GM21619 (cell line): ENCODE data around the gene KANK4.

Source experiments
- ATAC-seq: cut with Tn5 transposase; IDR thresholded peaks from one replicate; pipeline ENCODE4 v1.9.1; 2021; ENCODE audit not compliant: unreplicated experiment

KANK4 gene

DNA sequence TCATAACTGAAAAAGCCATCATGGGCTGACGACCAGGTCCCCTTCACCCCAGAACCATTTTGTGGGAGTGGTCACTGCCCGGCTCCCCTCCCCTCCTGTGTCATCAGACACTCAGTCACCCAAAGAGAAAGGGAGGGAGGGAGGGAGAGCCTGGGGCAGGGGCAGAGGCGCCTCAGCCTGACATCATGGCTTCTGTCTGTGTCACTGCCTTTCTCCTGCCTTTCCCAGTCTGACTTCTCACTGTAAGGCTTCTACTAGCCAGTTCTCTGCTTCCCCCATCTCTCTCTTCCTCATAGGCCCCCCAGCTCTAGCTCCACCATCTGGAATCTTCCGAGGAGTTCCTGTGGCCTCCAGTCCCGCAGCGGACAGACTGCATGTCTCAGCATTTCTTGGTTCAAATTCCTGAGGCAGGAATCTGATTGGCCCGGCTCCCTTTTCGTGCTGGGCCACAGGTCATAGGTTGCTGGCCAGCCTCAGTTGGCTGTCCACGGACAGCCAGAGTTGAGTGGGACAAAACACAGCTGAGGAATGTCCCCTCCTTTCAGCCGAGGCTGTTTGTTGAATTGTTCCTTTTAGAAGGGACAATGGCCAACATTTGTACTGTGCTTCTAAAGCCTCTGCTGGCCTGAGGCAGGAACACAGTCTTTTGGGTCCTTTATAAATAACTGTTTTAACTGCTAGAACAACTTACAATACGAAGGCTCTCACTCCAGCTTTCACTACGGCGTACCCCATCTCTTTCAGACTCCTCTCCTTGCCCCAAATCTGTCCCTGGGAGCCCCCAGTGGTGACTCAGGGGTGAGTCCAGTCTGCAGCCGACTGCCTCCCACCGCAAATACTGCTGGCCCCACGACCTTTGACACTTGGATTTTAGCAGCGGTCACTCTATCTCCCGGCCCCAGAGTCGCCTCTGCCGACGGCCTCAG is 18.7 kb upstream of the KANK4 start:
- no peak for ATAC-seq

DNA sequence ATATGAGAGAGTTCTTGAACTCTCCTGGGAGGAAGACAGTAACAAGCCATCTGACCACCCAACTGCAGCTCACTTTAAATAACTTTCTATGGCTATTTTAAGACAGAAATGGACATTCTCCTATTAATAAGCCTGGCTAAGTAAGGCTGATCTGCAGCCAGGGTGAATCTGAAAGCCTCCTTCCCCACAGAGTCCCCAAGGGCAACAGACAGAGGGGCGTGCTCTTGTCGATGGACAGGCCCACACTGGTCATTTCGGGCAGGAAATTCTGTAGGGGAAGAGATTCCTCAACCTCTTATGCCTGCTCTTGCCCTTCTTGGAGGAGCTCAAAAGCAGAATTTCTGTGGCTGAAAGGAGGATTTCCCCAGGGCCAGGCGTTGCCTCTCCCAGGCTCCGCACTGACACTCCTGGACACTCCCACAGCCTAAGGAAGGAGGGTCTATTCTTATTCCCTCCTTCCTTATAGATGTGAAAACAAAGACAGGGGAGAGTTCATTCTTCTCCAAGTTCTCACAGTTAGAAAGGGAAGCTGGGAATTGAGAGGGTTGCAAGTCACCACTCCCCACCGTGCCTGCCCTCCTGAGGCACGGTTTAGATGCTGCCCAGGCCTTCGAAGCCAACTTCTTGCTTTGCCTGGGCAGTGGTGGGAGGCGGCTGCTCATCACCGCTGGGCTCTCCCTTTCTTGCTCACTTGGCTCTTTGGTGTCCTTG is 17.9 kb upstream of the KANK4 start:
- ATAC-seq = no peak

DNA sequence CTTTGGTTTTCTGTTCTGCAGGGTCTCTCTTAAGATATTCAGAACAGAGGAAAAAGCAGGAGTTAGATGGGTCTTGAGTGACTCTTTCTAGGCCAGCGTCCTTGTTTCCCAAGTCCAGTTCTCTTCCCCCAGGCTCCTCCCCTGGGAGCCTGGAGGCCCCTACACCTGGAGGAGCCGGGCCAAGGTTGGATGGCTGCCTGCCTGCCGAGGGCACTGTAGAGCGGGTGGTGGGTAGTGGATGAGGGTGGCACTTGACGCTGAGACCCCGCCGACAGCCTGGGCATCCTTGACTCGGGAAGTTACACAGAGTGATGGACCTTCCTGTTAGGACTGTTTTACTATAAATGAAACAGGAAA is 17.4 kb upstream of the KANK4 start:
- ATAC-seq = no peak

DNA sequence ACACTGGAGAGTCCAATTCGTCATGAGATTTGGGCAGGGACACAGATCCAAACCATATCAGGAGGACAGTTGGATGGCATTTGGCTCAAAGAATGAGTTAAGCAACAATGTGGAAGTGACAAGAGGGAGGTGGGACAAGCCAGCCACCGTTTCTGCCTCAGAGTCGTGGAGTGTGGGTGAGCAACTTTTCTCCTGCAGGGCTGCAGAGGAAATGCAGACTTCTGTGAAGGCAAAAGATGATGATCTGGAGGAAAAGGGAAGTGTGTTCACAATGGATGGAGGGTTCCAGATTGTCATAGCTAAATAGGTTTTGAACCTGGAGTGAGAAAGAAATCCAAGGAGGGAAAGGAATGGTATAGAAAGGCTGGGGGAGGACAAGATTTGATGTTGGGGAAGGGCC is 16.4 kb upstream of the KANK4 start:
- ATAC-seq = no peak

DNA sequence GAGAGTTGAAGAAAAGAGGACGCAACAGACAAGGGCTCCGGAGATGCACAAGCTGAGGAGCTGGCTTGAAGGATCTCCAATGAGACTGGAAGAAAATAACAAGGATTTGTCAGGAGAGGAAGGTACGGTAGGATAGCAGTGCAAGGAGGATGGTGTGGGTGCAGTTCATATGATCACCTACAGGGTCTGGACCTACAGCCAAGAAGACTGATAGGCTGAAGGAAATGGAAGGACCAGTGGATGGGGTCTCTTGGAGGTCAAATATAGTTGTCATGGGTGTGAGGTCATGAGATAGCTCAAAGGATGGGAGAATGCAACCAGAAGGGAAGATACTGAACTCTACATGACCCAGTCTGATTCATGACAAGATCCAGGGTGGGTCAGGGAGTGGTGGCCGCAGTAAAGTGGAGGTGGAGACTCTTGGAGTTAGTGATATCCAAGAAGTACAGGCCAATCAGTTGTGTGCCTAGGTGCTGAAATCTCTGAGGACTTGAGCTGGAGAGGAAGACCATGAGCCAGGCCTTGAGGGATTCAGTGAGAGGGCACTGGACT is 15.3 kb upstream of the KANK4 start:
- no peak for ATAC-seq

DNA sequence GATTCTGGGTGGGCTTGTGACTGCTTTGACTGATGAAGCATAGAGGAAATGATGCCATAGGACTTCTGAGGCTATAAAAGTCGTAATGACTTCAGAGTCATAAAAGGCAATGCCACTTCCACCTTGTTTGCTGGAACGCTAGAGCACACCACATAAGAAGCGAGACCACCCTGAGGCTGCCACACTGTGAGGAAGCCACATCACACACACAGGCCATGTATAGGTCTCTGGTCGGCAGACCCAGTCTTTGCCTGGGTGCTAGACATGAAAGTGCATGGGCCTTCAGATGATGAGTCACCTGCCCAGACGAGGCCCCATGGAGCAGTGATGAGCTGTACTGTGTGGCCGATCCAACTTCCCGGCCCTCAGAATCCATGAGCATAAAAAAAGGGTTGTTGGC is 14.2 kb upstream of the KANK4 start:
- ATAC-seq = no peak

DNA sequence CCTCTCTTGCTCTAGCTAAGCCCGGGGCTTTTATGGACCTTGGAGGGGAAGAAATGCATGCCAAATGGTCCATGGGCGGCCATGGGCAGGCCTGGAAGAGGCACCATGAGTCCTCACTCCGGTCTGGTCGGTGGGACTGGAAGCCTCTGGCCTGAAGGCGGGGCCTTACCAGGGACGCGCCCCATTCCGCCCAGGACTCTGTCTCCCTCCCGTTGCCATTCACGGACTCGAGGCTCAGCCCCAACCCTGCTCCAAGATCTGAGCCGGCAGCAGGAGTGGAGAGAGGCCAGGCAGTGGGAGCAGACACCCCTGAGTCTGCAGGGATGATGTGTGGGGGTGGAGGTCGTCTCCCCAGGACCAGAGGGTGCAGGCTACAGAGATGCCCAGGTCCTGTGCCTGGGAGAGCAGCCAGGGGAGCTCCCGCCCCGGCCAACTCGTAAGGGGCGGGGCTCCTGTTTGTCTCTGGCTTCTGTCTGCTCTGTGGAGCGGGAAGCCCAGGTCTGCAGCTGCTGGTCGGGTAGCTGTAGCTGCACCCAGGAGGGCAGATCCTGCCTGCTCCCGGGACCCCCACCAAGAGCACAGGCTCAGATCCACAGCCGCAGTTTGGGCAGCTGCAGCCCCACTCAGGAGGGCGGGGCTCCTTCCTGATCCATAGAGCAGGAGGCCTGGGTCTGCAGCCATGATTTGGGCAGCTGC is 8.3 kb upstream of the KANK4 start:
- ATAC-seq = no peak

DNA sequence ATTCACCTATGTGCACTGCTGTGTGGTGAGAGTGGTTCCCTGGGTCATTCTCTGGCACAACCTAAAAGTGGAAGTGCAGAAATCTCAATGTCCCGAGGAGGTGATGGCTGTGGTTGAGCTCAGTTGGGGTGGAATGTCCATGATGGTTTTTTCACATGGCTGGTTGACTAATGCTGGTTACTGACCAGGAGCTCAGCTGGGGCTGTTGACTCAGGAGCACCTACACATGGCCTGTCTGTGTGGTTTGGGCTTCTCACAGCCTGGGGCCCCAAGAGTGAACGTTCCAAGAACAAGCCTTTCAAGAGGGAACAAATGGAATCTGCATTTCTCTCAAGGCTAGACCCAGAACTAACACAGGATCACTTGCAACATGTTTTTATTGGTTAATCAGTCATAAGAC is 6.4 kb upstream of the KANK4 start:
- ATAC-seq = no peak

DNA sequence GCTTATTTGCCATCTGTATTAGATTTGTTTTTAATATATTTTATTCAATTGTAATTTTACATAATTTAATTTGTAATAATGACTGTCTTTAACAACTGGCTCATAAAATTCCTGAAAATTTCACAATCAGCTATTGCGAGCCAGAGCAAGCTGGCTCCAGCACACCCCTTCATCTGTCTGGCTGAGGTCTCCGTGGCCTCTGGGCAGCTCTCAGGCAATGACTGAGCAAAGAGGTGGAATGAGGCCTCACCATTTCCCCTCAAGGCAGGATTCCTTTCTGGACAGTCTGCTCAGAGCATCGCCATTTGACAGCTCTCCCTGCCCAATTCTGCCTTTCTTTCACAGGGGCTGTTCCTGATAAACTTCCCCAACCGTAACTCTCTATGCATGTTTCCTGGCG is 5.8 kb upstream of the KANK4 start:
- no peak for ATAC-seq

DNA sequence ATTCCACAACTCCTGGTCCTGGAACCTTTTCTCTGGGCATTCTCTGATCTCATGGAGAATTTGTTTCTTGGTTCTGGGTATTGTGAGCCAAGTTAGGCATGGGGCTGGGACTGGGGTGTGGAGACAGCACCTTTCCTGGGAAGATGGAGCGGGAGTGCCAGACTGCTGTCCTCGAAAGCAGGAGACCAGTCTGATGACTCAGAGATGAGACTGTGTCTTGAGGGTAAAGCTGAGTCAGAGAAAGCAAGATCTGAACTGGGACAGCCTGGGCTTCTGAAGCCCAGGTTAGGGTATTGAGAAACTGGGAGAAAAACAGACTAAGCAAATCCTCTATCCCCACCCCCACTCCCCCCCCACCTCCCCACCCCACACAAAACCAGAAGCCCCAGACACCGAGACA is 2.2 kb upstream of the KANK4 start:
- ATAC-seq = no peak

DNA sequence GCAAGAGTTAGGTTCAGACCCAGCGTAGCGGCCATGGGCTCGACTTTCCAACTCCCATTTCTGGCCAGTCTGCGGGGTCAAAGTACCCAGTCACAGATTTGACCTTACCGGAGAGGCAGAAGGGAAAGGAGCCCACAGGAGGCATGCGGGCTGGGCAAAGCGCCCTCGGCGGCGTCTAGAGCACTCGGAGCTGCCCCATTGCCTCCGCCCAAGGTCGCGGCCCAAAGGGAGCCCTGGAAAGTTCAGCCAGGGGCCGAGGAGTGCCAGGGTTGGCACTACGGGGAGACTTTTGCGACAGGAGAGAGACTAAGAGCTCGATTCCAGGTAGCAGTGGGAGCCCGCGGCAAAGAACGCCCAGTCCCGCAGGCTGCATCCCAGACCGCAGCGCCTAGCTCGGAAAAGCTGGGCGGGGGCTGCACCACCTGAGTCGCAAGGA is 896 bp downstream of the KANK4 start:
- ATAC-seq = no peak

DNA sequence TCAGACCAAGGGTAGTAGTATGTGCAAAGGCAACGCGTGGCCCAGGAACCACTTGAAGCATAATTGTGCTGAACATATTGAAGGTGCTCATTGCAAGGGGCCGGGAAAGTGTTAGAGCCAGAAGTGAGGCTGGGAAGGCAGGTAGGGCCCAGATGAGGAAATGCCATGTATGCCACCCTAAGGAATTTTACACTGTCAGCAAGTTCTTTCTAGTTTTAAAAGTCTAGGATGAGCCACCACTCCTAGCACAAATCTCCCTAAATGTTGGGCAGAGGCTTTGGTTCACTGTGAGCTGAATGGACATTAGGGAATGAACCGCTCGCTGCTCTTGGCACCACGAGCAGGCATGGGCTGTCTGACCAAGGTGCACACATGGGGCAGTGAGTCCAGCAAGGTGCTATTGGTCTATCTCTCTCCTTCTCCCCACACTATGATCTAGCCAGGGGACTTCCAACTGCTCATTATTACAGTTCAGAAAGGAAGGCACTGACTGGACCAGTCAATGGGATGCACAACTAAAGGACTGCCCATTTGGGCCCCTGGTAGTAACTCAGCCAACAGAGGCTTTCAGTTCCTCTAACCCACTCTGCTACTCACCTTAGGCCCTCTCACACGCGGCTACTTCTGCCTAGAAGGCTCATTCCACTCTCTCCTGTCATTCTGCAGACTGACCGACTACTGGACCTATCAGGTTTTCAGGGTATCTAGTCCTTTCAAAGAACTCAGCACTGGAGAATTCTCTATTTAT is 2.0 kb downstream of the KANK4 start:
- no peak for ATAC-seq

DNA sequence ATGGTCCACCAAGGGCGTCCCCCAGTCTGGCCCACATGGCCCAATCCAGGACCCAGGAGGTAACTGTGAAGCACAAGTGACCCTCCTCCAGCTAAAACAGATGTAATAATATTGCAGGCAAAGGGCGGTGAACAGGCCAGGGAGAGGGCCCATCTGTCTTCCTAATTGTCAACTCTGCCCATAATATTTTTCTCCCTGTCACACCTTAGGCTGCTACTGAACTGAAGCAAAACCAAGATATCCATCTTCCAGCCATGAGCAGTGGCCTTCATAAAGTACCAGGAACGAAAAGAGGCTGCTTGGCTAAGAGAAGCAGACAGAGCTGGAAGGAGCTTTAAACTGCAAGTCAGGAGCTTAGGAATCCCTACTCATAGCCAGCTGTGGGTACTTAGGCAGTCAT is 3.1 kb downstream of the KANK4 start:
- no peak for ATAC-seq

DNA sequence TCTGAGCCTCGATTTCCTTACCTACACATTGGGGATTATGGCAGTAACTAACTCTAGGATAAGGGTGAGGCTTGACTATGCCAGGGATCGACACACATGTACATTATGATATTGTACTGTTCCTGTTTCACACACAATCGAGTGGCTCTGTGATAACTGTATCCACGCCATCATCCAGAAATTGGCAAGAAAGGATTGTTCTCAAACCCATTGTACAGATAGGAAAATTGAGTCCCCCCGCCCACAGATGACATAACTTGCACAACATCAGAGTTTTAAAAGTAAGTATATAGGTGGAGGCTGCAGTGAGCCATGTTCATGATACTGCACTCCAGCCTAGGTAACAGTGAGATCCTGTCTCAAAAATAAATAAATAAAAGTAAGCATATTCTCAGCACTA is 3.8 kb downstream of the KANK4 start:
- ATAC-seq = no peak

DNA sequence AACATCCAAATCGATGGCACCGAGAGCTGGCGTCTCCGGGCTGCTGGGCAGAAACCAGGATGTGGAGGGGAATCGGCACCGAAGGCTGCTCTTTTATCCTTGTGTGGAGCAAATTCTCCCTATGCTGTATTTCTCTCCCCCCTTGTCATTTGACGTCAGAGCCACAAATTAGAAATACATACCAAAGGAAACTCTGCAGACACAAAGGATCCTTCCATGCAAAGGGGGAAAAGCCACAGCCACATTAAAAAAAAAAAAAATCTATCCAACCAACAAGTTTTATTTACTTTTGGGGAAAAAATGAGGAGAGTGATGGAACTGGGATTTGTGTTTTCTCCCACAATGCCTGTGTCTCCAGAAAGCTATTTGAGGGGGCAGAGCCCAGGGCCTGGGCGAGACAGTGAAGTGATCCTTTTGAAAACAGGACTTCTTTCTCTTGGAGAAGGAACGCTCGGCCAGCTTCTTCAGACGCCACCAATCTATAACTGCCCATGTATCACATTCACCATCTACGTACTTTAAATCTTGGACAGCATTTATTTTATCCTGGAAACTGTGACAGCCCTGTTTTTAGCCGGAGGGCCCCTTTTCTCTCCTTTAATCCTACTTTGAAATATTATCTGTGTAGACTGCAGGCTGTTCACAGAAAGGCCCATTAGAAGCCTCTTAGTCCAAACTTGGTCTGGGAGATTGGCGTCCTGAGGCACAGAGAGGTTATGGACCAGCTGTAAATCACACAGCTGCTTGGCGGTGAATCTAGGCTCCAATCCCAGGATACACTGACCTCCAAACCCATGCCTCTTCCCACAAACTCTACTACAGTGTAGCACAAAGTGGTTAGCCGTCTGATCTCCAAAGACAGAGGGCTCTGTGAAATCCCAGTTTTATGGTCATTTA is 4.5 kb downstream of the KANK4 start:
- no peak for ATAC-seq

DNA sequence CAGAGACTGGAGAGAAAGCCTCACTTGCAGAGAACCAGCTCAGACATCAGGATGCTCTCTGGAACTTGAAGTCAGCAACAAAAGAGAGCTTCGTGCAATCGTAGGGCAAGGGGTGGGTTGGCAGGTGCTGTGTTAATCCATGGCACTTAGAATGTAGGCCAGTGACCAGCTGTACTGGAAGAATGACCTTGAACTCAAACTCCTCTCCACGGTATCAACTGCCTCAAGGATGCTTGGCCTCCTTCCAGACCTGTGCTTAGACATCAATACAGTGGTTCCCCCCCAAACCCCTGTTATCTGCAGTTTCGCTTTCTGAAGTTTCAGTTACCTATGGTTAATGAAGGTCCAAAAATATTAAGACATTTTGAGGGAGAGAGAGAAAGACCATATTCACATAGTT is 6.5 kb downstream of the KANK4 start:
- no peak for ATAC-seq

DNA sequence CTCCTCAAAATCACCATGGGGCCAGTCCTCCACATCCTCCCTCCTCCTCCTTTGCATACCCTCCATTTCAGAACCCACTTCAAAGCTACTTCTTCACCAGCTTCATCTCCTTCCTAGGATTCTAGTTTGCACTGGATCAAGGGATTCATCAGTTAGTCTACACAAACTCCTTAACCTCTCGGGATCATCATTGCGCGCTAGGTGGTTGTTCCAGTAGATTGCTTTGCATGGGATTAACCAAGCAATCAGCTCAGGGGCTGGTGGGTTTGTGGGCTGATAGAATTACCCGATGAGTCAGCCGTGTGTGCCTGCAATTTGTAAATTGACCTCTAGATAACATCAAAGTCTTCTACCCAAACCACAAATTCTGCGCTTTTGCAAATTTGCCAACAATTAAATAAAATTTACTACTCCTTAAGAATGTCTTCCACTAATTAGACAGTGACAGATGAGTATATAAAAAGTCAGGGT is 7.7 kb downstream of the KANK4 start:
- ATAC-seq = no peak

DNA sequence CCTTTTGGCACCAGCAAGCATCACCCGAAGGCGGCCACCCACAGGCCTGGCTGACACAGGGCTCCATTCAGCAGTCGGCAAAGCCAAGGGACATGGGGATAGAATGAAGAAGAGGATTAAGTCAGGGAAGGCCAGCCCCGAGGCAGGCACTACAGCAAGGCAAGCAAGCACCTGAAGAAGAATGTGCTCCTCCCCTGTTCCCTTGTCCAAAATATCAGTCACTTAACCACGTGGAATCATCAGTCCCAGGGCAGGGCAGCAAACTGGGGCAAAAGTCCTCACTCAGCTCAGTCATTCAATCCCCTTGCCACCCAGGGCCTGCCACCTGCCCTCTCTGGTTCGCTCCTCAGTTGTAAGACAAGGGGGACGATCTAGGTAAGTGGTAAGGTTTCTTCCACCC is 9.3 kb downstream of the KANK4 start:
- no peak for ATAC-seq

DNA sequence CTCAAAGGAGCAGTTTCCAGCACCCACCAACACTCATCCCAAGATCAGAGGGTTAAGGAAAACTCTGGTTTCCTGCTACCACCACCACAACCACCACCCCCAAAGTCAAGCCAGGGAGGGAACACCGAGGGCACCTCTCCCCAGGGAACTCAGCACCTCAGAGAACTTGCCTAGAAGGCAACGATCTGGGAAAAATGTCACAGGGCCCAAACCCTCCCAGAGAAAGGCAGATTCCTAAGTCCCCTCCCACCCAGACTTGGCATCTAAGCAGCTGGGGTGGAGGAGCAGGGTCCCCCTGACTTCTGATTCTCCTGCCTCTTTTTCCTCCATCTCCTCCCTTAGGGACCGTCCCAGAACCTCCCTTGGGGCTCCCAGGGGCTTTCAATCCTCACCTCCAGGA is 10.6 kb downstream of the KANK4 start:
- ATAC-seq = no peak
